ENCODE measurements around the gene IL31RA.

- TF ChIP-seq CTCF (IDR thresholded peaks at IDR 0.05) (no peak), POLR2A (IDR thresholded peaks at IDR 0.05) (no peak)
Measured at GRCh38 chr5:55877655-55878054, 26.5 kb downstream of the IL31RA start.
